Gastroesophageal sphincter (tissue), 4 donors: Measurements from ENCODE around the gene PCNX3. TPM values are rescaled to one million over a fixed set of nuclear protein-coding genes. Genes with fewer than 3 reads are reported as not detected.
A peak's percentile ranks its signal among the peaks of the same experiment; 100 is the strongest.

Experiments
- ATAC-seq: fragments of 150-250 bp; one replicate; pipeline ENCODE4 v1.9.1; 2016; ENCODE audit warnings: mild to moderate bottlenecking, moderate library complexity
- H3K27ac ChIP-seq, 4 donors: fragments of 200-600 bp; sonication (generic) in 3 of 4; 1 replicate in 3 of 4; 2 replicates in 1 of 4; pipeline ENCODE4 v1.5.1; 2016 to 2019
- H3K27me3 ChIP-seq: fragments of 200-600 bp; sonication (generic); one replicate; pipeline ENCODE4 v1.5.1; 2019
- H3K36me3 ChIP-seq, 2 donors: fragments of 200-600 bp; sonication (generic); one replicate each; pipeline ENCODE4 v1.5.1; 2019; ENCODE audit warnings: control low read depth in 1 of 2
- H3K4me1 ChIP-seq, 3 donors: fragments of 200-600 bp; sonication (generic); 1 replicate in 2 of 3; 2 replicates in 1 of 3; pipeline ENCODE4 v1.5.1; 2016 to 2019; ENCODE audit warnings: control low read depth in 2 of 3
- H3K4me3 ChIP-seq, 2 donors: fragments of 200-600 bp; sonication (generic); one replicate each; pipeline ENCODE4 v1.5.1; 2019; ENCODE audit warnings: mild to moderate bottlenecking in 1 of 2, moderate library complexity in 1 of 2
- H3K9me3 ChIP-seq, 3 donors: fragments of 200-600 bp; sonication (generic); one replicate each; pipeline ENCODE4 v1.5.1; 2017 to 2019; ENCODE audit warnings: control low read depth in 2 of 3
- CTCF ChIP-seq, 4 experiments: fragments of 200-600 bp in 2 of 4; fragments of 450-650 bp in 2 of 4; sonication (generic) in 1 of 4; IDR thresholded peaks; one replicate each; pipeline ENCODE4 v1.5.1; 2017 to 2019; ENCODE audit warnings: antibody characterized with exemption in 4 of 4, mild to moderate bottlenecking in 2 of 4, moderate library complexity in 2 of 4
- EP300 ChIP-seq: sonication (generic); formaldehyde crosslinking; IDR thresholded peaks from one replicate; pipeline ENCODE4 v1.6.1; 2017; ENCODE audit warnings: antibody characterized with exemption, mild to moderate bottlenecking
- POLR2A ChIP-seq, 2 donors: fragments of 450-650 bp; IDR thresholded peaks; one replicate each; pipeline ENCODE4 v1.6.1; 2017; ENCODE audit warnings: antibody characterized with exemption in 2 of 2, mild to moderate bottlenecking in 2 of 2, moderate library complexity in 1 of 2
- POLR2AphosphoS5 ChIP-seq: sonication (generic); formaldehyde crosslinking; IDR thresholded peaks from one replicate; pipeline ENCODE4 v1.6.1; 2017; ENCODE audit warnings: antibody characterized with exemption
- WGBS, 2 donors: methylation state at CpG; one replicate each; pipeline ENCODE4 v1.1.5; 2018; ENCODE audit warnings: low coverage in 1 of 2; 5-methylcytosine and 5-hydroxymethylcytosine counted together
- total RNA-seq, 4 donors: library from RNA; depleted of rRNA; stranded (reverse); fragments of >200 nt; gene quantifications; one replicate each; pipeline ENCODE4 v1.1.0, GENCODE V29; 2016

The PCNX3 gene
- total RNA-seq, 4 donors from 2014 or later, result 15.9 to 40.1 (median 19.3) TPM

- H3K9me3 ChIP-seq, result no peaks in the 10 kb centered on the region
- ATAC-seq, result no peak
- peaks cover 0 to 81% of the 10 kb centered on the region in 2 donors for H3K36me3 ChIP-seq
- H3K4me1 ChIP-seq, result peaks cover 0 to 13% (median 8%) of the 10 kb centered on the region in 3 donors
- WGBS, 2 donors, result no CpG with 5 or more reads among the region's 6 CpGs
- no peak overlapping the region for H3K27ac ChIP-seq
- no peak for TF ChIP-seq EP300
- TF ChIP-seq POLR2AphosphoS5, result no peak
- no peak for TF ChIP-seq POLR2A (IDR thresholded peaks at IDR 0.05)
- TF ChIP-seq CTCF (IDR thresholded peaks at IDR 0.05), result no peak
- no peak overlapping the region for H3K4me3 ChIP-seq
- no peaks in the 10 kb centered on the region for H3K27me3 ChIP-seq
These were observed 15.7 kb upstream of the PCNX3 start for GRCh38 chr11:65599955-65600246.

- H3K27me3 ChIP-seq, result no peaks in the 10 kb centered on the region
- peaks cover 0 to 35% (median 15%) of the 10 kb centered on the region in 3 donors for H3K4me1 ChIP-seq
- no CpG with 5 or more reads among the region's 1 CpG for WGBS, 2 donors
- no peak for TF ChIP-seq CTCF (IDR thresholded peaks at IDR 0.05)
- no peak for TF ChIP-seq EP300
- TF ChIP-seq POLR2A (IDR thresholded peaks at IDR 0.05), result no peak
- TF ChIP-seq POLR2AphosphoS5, result no peak
- H3K27ac ChIP-seq, result peak overlapping the region in 1 of 4 donors; percentile 83
- peaks cover 0 to 89% of the 10 kb centered on the region in 2 donors for H3K36me3 ChIP-seq
- H3K9me3 ChIP-seq, result no peaks in the 10 kb centered on the region
- no peak for ATAC-seq
- H3K4me3 ChIP-seq, result no peak overlapping the region
These were observed 11.3 kb upstream of the PCNX3 start for GRCh38 chr11:65604258-65604657.

- WGBS, 2 donors, result no CpG with 5 or more reads among the region's 67 CpGs
- H3K27ac ChIP-seq, result peak overlapping the region; percentile 35 to 87 (median 84)
- peaks cover 0 to 77% of the 10 kb centered on the region in 2 donors for H3K36me3 ChIP-seq
- H3K4me1 ChIP-seq, result peaks cover 0 to 63% (median 43%) of the 10 kb centered on the region in 3 donors
- H3K9me3 ChIP-seq, result no peaks in the 10 kb centered on the region
- TF ChIP-seq EP300, result no peak
- TF ChIP-seq CTCF (IDR thresholded peaks at IDR 0.05), result peak in 3 of 4 experiments; percentile 18 to 22 (median 22)
- peak; percentile 73 for TF ChIP-seq POLR2AphosphoS5
- TF ChIP-seq POLR2A (IDR thresholded peaks at IDR 0.05), result peak in 1 of 2 donors; percentile 17
- peak; percentile 98 for ATAC-seq
- peak overlapping the region in 1 of 2 donors; percentile 46 for H3K4me3 ChIP-seq
- H3K27me3 ChIP-seq, result no peaks in the 10 kb centered on the region
These were observed 8.5 kb upstream of the PCNX3 start for GRCh38 chr11:65606876-65607613.

GRCh38 chr11:65607614-65608426, 7.8 kb upstream of the PCNX3 start:
- no peak for ATAC-seq
- WGBS, 2 donors, result 100% methylated on average over 5 of the region's 37 CpGs; no CpG with 5 or more reads in 1 of the 2 donors
- H3K27ac ChIP-seq, result peak overlapping the region; percentile 14 to 87 (median 84)
- peaks cover 0 to 70% (median 51%) of the 10 kb centered on the region in 3 donors for H3K4me1 ChIP-seq
- H3K27me3 ChIP-seq, result no peaks in the 10 kb centered on the region
- peak overlapping the region in 1 of 2 donors; percentile 46 for H3K4me3 ChIP-seq
- TF ChIP-seq EP300 (no peak), CTCF (IDR thresholded peaks at IDR 0.05) (peak in 1 of 4 experiments; percentile 4)
- H3K36me3 ChIP-seq, result peaks cover 0 to 74% of the 10 kb centered on the region in 2 donors
- H3K9me3 ChIP-seq, result no peaks in the 10 kb centered on the region
